NCI-H2196 (cell line): Measurements from ENCODE around the gene NCOA3.
"Not testable (repeated sequence)": the region's sequence is repeated elsewhere in the genome, so short reads cannot be mapped to it uniquely, and the experiment has no call there.

ENCODE experiments used
- DNase-seq: peaks from one replicate; lab custom pipeline; 2025; ENCODE audit not compliant: unreplicated experiment; lab: John Stamatoyannopoulos, UW

NCOA3 gene

DNA sequence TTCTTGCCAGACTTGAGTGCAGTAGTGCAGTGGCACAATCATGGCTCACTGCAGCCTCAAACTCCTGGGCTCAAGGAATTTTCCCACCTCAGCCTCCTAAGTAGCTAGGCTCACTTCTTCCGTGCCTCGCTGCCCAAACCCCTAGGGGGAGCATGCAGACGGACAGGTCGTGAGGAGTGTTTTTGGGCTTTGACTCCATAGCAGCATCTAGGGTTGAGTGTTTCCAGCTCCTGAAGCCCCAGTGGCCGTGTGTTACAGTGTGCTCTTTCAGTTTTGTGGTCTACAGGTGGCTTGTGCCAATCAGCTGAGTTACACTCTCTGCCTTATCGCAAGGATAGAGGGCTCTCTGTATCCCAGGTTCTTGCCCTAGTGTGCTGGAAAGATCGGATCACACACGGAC lies 33.4 kb downstream of the NCOA3 start:
- no peak for DNase-seq

DNA sequence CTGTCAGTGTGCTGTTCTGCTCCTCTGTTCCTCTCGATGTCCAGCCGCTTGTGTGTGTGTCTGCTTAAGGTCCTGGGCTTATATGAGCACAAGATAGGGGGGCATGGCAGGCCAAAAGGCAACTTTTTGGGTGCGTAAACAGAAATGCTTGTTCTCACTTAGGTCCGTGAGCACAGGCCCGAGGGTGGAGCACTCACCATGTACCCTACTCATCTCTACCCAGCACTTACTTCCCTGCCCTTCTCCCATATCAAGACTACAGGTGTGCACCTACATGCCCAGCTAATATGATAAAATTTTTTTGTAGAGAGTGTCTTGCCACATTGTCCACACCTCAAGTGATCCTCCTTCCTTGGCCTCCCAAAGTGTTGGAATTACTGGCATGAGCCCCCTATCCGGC lies 34.3 kb downstream of the NCOA3 start:
- DNase-seq, result no peak

DNA sequence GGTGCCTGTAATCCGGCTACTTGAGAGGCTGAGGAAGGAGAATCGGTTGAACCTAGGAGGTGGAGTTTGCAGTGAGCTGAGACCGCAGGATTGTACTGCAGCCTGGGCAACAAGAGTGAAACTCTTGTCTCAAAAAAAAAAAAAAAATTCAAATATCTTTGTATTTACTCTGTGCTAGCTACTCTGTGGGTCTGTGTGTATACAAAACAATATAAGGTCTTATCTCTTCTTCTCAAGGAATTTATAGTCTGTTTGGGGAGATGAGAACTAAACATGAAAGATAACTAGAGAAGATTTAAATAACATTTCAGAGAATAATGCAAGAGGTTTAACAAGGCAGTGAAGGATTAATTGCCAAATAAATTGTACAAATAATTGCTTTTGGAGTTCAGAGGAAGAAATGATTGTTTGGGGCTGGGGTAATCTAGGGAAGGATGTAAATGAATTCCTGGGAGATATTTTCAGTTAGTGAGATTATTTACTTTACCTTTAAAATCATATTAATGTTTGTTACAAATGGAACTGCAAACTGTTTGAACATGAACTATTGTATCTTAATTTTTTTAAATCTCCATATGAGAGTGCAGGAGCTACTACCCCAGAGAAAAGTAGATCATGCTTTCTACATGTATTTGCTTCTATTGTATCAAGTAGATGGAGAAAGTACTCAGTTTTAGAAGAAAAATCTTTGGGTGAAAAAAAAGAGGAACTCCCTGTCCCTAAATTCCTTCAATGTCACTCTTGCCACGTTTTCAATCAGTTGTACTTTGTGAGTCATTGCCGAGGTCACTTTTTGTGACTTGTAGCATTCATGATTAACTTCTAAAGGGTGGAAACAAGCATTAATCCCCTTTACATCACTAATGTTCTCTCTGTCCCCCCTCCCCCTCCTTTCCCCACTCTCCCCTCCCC lies 39.0 kb downstream of the NCOA3 start:
- DNase-seq, result no peak

DNA sequence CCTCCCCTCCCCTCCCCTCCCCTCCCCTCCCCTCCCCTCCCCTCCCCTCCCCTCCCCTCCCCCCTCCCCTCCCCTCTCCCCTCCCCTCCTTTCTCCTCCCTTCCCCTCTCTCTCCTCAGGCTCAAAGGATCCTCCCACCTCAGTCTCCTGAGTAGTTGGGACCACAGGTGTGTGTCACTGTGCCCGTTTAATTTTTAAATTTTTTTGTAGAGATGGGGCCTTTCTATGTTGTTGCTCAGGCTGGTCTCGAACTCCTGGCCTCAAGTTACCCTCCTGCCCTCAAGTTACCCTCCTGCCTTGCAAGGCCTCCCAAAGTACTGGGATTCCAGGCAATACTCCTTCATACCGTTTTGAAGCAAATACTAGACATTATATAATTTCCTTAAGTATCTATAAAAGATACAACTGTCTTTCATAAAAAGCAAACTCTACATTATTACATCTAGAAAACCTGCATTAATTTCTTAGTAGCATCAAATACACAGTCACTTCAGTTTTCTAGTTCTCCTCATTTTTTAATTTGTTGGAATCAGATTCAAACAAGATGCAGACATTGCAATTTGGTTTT lies 39.8 kb downstream of the NCOA3 start:
- no peak for DNase-seq

DNA sequence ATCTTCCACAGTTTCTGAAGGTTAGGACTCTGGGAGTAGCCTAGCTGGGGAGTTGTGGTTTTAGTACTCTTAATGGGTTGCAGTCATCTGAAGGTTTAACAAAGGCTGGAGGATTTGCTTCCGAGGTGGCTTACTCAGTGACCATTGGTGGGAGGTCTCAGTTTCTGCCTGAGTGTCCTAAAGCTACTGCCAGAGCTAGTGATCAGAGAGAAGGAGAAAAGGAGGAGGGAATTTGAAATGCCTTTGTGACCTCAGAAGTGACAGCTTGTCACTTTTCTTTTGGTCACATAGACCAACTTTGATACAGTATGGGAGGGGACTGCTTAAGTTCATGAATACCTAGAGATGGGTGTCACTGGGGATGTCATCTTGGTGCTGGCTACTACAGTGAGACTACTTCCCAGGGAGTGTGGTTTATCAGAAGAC lies 41.3 kb downstream of the NCOA3 start:
- DNase-seq, result no peak

DNA sequence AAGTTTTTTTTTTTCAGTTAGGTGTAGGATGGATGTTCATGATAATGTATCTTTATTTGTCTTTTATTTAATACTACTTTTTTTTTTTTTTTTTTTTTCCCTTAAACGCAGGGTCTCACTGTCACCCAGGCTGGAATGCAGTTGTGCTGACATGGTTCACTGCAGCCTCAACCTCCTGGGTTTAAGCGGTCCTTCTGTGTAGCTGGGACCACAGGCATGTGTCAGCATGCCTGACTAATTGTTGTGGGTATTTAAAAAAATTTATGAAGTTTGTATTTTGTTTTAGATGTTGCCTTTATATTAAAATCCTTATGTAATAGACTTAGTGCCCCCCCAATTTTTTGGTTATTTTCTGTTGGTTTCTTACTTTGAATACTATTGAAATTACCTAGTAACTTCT lies 42.6 kb downstream of the NCOA3 start:
- DNase-seq, result no peak

DNA sequence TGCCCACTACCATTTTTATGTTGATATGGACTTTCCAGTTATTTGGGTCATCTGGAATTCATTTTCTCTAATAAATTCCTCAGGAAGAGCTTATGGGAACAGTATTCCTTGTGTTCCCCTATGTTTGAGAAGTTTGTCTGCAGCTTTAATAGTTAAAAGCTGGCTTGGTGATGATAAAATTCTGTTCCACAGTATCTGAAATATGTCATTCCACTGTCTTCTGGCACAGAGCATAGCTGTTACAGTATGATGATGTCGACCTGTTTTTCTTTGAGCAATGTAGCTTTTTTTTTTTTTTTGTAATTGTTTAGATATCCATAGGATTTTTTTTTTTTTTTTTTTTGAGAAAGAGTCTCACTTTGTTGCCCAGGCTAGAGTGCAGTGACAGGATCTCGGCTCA lies 43.2 kb downstream of the NCOA3 start:
- no peak for DNase-seq

DNA sequence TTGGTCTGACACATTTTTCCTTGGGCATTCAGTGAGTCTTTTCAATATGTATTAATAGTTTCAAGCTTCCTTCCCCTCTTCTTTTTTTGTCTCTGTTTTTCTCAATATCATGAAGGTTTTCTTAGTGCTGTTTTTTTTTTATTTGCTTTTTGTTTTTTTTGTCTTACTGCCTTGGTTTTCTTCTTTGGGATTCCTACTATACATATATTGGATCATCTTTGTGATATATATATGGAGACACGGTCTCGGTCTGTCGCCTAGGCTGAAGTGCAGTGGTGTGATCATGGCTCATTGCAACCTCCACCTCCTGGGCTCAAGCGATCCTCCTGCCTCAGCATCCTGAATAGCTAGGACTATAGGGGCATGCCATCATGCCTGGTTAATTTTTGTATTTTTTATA lies 43.8 kb downstream of the NCOA3 start:
- DNase-seq, result no peak

DNA sequence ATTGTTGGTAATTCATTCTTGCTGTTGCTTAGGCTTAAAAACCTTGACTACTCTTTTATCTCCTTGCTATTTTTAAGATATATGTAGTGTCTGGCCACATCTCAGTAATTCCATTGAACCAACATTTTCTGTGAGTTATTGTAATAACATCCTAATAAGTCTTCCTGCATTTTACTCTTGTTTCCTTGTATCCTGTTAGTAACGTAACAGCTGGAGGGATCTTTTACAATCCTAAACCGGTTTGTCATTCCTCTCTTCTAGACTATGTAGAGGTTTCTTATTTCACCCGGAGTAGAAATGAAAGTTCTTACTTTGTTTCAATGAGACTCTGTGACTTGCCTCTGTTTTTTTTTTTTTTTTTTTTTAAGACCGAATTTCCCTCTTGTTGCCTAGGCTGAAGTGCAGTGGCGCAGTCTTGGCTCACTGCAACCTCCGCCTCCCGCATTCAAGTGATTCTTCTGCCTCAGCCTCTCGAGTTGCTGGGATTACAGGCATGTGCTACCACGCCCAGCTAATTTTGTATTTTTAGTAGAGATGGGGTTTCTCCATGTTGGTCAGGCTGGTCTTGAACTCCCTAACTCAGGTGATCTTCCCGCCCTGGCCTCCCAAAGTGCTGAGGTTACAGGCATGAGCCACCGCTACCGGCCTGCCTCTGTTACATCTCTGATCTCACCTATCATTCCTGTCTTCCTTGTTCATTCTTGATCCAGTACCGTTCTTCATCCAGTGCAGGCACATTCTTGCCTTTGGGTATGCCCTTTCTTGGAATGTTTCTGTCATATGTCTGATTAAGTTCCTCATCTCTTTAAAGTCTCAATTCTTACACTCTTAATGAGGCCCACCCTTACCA lies 44.7 kb downstream of the NCOA3 start:
- DNase-seq, result peak; percentile 24

DNA sequence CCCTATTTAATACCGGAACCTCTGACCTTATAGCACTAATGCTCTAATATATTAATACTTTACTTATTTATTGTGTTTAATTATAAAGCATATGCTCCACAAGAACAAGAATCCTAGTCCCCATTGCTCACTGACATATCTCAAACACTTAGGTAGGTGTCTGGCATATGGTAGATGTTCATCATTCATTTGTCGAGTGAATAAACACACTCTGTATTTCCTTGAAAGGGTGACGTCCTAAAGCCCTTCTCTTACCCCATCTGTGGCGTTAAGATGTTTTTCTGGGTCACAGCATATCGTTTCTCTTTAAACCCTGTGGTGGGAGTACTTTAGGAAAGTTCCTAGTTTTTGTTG lies 45.3 kb downstream of the NCOA3 start:
- no peak for DNase-seq

DNA sequence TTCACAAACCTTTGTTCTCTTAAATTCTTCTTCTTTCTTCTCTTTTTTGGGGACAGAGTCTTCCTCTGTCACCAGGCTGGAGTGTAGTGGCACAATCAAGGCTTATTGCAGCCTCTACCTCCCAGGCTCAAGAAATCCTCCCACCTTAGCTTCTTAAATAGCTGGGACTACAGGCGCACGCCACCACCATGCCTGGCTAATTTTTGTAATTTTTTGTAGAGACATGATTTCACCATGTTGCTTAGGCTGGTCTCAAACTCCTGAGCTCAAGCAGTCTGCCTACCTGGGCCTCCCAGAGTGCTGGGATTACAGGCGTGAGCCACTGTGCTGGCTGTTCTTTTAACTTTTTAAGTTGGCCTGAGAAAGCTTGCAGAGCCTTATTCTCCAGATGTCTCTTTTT lies 48.0 kb downstream of the NCOA3 start:
- no peak for DNase-seq

DNA sequence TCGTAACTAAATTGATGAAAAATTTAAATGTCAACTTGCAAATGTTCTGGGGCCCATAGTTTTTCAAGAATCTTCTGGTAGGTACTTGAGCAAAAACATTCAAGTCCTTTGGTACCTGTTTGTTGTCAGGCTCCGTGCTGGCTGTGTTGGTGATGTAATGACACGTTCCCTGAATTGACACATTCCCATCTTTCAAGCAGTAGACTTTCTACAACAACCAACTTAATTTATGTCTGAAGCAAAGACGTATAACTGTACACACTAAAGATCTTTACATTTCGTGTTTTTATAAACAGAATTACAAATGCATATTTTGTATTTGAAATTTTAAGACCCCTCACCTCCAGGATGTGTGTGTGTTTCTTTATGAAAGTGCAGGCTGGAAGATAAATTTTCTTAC lies 49.5 kb downstream of the NCOA3 start:
- no peak for DNase-seq

DNA sequence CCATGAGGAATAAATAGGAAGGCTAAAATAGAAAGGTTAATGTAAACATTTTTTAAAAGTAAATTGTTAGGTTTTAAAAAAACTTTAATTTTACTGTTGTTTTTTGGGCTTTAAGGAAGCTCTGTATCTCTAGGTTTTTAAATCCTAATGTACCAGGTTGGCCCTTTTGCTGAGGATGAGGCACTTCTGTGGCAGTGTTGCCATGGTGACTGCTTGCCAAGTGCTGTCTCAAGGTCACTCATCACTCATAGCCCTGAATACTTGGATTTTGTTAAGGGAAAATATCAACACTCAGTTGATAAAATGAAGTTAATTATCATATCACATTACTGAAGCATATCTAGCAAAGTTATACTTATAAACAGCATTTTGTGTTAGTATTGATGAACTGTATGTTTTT lies 50.2 kb downstream of the NCOA3 start:
- peak; percentile 32 for DNase-seq

DNA sequence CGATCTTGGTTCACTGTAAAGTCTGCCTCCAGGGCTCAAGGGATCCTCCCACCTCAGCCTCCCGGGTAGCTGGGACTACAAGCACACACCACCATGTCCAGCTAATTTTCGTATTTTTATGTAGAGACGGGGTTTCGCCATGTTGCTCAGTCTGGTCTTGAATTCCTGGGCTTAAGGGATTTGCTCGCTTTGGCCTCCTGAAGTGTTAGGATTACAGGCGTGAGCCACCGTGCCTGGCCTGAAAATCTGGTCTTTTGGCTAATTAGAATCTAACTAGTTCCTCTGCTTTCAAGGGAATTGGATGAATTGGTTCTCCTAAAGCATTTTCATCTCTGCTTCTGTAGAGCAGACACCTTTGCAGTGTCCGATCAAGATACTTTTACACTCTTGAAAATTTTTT lies 51.3 kb downstream of the NCOA3 start:
- DNase-seq, result no peak

DNA sequence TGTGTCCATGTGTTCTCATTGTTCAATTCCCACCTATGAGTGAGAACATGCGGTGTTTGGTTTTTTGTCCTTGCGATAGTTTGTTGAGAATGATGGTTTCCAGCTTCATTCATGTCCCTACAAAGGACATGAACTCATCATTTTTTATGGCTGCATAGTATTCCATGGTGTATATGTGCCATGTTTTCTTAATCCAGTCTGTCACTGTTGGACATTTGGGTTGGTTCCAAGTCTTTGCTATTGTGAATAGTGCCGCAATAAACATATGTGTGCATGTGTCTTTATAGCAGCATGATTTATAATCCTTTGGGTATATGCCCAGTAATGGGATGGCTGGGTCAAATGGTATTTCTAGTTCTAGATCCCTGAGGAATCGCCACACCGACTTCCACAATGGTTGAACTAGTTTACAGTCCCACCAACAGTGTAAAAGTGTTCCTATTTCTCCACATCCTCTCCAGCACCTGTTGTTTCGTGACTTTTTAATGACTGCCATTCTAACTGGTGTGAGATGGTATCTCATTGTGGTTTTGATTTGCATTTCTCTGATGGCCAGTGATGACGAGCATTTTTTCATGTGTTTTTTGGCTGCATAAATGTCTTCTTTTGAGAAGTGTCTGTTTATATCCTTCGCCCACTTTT lies 52.0 kb downstream of the NCOA3 start:
- DNase-seq, result not testable (repeated sequence)

DNA sequence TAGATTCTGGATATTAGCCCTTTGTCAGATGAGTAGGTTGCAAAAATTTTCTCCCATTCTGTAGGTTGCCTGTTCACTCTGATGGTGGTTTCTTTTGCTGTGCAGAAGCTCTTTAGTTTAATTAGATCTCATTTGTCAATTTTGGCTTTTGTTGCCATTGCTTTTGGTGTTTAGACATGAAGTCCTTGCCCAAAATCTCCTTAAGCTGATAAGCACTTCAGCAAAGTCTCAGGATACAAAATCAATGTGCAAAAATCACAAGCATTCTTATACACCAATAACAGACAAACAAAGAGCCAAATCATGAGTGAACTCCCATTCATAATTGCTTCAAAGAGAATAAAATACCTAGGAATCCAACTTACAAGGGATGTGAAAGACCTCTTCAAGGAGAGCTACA lies 52.6 kb downstream of the NCOA3 start:
- DNase-seq, result not testable (repeated sequence)

DNA sequence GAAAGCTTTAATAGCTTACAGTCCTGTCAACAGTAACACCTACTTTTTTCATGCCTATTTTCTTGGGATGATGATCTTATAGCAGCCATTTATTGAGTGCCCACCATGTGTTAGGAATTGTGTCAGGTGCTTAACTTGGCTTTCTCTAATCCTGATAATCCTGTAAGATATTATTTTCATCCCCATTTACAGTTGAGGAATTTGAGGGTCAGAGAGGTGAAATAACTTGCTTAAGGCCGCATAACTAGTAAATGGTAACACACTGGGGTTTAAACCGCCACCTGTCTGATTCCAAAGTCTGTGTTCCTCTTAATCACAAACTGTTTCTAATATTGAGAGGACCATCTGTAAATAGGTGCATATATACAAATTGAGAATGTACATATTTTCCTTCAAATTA lies 55.5 kb downstream of the NCOA3 start:
- DNase-seq, result no peak

DNA sequence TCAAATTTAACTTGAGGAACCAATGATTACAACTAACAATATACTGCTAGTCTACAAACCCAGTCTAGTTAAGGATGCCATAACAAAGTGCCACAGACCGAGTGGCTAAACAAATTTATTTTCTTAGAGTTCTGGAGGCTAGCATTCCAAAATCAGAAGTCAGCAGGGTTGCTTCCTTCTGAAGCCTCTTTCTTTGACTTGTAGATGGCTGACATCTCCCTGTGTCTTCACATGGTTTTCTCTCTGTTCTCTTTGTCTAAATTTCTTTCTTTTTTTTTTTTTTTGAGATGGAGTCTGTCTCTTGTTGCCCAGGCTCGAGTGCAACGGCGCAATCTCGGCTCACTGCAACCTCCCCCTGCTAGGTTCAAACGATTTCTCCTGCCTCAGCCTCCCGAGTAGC lies 56.1 kb downstream of the NCOA3 start:
- DNase-seq, result no peak

DNA sequence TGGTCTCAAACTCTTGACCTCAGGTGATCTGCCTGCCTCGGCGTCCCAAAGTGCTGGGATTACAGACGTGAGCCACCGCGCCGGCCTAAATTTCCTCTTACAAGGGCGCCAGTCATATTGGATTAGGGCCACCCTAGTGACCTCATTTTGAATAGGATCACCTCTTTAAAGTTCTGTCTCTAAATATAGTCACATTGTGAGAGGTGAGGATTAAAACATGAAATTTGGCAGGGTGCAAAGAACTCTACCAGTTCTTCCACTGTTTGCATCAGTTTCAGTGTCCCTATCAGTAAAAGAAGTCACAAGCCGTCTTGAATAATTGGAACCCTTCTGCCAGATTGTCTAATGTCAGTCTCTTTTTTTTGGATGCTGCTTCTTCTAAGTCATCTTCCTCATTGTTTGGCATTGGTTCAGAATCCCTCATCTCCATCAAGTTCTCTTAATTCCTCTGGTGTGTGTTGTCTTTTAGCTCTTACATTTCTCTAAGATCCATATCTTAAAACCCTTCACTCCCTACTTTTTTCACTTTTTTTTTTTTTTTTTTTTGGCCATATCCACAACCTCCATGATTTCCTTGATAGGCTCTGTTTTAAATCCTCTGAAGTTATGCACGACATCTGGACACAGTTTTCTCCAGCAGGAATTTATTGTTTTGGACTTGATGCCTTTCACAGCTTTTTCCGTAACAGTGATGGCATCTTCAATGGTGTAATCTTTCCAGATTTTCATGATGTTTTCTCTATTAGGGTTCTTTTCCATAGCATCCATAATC lies 56.8 kb downstream of the NCOA3 start:
- no peak for DNase-seq

DNA sequence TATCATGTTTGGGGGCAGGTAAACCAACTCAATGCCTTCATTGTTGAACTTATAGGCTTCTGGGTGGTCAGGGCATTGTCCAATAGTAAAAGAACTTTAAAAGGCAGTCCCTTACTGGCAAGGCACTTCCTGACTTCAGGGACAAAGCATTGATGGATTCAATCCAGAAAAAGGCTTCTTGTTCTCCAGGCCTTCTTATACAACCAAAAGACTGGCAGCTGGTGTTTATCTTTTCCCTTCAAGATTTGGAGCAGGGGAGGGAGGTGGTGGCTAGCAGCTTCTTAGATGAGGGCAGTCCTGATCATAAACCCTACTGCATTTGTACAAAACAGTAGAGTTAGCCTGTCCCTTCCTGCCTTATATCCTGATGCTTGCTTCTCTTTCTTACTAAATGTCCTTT lies 57.5 kb downstream of the NCOA3 start:
- DNase-seq, result no peak

DNA sequence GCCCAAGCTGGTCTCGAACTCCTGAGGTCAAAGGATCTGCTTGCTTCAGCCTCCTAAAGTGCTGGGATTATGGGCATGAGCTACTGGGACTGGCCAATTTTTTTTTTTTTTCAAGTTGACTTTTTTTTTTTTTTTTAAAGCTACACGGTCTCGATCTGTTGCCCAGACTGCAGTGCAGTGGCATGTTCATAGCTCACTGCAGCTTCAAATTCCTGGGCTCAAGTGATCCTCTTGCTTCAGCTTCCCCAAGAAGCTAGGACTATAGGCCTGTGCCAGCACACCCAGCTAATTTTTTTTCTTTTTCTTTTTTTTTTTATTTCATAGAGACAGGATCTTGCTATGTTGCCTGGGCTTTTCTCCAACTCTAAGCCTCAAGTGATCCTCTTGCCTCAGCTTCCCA lies 59.5 kb downstream of the NCOA3 start:
- no peak for DNase-seq
